ENCODE measurements around the gene PCDHGA5. TPM values are rescaled to one million over a fixed set of nuclear protein-coding genes. Genes with fewer than 3 reads are reported as not detected.
"Not testable (repeated sequence)": the region's sequence is repeated elsewhere in the genome, so short reads cannot be mapped to it uniquely, and the experiment has no call there.

Gene PCDHGA5
- 1 to 10 TPM; 1.4 to 3.1 (median 2.3) TPM for total RNA-seq
- under 1 TPM in 2 of 3 donors, not detected in 1; 0.04 to 0.22 TPM for polyA plus RNA-seq
- long read RNA-seq, donor 1, result 0 reads
- long read RNA-seq, donor 2, result 0 reads

DNA sequence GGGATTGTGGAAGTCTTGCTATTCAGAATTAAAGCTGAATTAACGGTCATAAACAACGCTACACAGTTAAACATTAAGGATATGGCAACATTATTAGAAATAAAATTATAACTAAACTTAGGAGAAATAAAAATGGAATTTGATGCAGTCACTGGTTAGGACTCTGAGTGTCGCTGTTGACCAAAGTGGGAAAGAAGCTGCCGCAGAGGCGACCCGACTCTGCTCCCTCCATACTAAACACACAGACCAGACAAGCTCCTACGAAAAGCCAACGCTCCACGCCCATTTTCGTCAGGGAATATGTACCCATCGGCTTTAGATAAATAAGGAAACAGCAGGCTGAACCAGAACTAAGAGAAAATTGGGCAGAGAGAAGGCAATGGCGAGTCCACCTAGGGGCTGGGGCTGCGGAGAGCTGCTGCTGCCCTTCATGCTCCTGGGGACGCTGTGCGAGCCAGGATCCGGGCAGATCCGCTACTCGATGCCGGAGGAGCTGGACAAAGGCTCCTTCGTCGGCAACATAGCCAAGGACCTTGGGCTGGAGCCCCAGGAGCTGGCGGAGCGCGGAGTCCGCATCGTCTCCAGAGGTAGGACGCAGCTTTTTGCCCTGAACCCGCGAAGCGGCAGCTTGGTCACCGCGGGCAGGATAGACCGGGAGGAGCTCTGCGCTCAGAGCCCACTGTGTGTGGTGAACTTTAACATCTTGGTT lies at the start of gene PCDHGA5:
PCDHGA5 (plus strand) TSS at position 211 of the 709 bp plus-strand sequence; CDS start at position 380, 169 bp downstream.
- no peak for DNase-seq
- Histone ChIP-seq H3K9me3 (peaks cover 0 to 100% (median 95%) of the 10 kb centered on the region in 8 donors), H3K27ac (no peak within 1 kb of the TSS)

DNA sequence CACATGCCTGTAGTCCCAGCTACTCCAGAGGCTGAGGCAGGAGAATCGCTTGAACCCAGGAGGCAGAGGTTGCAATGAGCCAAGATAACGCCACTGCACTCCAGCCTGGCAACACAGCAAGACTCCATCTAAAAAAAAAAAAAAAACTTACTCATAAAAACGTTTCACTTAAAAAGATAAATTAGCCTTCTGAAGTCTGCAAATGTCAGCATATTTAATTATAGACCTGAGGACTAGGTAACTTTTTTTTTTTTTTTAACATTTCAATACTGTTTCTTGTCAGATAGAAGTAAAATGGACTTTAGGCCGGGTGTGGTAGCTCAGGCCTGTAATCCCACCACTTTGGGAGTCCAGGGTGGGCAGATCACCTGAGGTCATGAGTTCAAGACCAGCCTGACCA lies 47.0 kb upstream of the PCDHGA5 start:
- peaks cover 54 to 94% (median 92%) of the 10 kb centered on the region in 8 donors for H3K9me3 ChIP-seq
- WGBS, 5 donors, result 89 to 97% (median 91%) methylated on average over 4 of the region's 4 CpGs
- H3K27ac ChIP-seq; DNase-seq; H3K4me3 ChIP-seq; H3K27me3 ChIP-seq (replicated peaks in 1 of 7); intact Hi-C loops (cut with DNase I; ENCODE audit: low total_unique reads): not testable (repeated sequence)
- H3K4me1 ChIP-seq, result peaks cover 4 to 22% (median 11%) of the 10 kb centered on the region in 6 donors
- H3K36me3 ChIP-seq, result peaks cover 9 to 81% (median 38%) of the 10 kb centered on the region in 6 donors

More for the DNA sequence above, at the start of gene PCDHGA5:
- peaks cover 0 to 95% (median 30%) of the 10 kb centered on the region in 7 donors for H3K27me3 ChIP-seq (replicated peaks in 1 of 7)
- H3K36me3 ChIP-seq, result peaks cover 0 to 7% (median 0%) of the 10 kb centered on the region in 6 donors
- peak within 1 kb of the TSS in 1 of 8 donors; percentile 22 for H3K4me3 ChIP-seq
- no peak for TF ChIP-seq POLR2A (IDR thresholded peaks at IDR 0.05)
- TF ChIP-seq, protein P1, sequence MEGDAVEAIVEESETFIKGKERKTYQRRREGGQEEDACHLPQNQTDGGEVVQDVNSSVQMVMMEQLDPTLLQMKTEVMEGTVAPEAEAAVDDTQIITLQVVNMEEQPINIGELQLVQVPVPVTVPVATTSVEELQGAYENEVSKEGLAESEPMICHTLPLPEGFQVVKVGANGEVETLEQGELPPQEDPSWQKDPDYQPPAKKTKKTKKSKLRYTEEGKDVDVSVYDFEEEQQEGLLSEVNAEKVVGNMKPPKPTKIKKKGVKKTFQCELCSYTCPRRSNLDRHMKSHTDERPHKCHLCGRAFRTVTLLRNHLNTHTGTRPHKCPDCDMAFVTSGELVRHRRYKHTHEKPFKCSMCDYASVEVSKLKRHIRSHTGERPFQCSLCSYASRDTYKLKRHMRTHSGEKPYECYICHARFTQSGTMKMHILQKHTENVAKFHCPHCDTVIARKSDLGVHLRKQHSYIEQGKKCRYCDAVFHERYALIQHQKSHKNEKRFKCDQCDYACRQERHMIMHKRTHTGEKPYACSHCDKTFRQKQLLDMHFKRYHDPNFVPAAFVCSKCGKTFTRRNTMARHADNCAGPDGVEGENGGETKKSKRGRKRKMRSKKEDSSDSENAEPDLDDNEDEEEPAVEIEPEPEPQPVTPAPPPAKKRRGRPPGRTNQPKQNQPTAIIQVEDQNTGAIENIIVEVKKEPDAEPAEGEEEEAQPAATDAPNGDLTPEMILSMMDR (IDR thresholded peaks at IDR 0.05 in 8 of 11, conservative IDR thresholded peaks at IDR 0.05 in 3 of 11), result no peak
- TF ChIP-seq POLR2AphosphoS5 (IDR thresholded peaks at IDR 0.05), result no peak
- no peaks in the 10 kb centered on the region for H3K4me1 ChIP-seq
- intact Hi-C loops (cut with DNase I; ENCODE audit: low total_unique reads), result no loop called here
- 23 to 33% (median 27%) methylated on average over 34 of the region's 34 CpGs for WGBS, 5 donors

- no peak overlapping the region for H3K27ac ChIP-seq
- H3K4me1 ChIP-seq, result peaks cover 4 to 22% (median 11%) of the 10 kb centered on the region in 6 donors
- peak overlapping the region in 2 of 8 donors; percentile 49 to 82 for H3K4me3 ChIP-seq
- H3K36me3 ChIP-seq, result peaks cover 9 to 58% (median 38%) of the 10 kb centered on the region in 6 donors
- no peaks in the 10 kb centered on the region for H3K27me3 ChIP-seq (replicated peaks in 1 of 7)
- 95 to 99% (median 98%) methylated on average over 6 of the region's 6 CpGs for WGBS, 5 donors
- no peak for DNase-seq
- H3K9me3 ChIP-seq, result peaks cover 43 to 94% (median 92%) of the 10 kb centered on the region in 8 donors
- no peak for TF ChIP-seq POLR2A (IDR thresholded peaks at IDR 0.05)
- TF ChIP-seq, protein P1 (IDR thresholded peaks at IDR 0.05 in 8 of 11, conservative IDR thresholded peaks at IDR 0.05 in 3 of 11), result no peak
- no peak for TF ChIP-seq POLR2AphosphoS5 (IDR thresholded peaks at IDR 0.05)
- intact Hi-C loops (cut with DNase I; ENCODE audit: low total_unique reads), result no loop called here
Measured at GRCh38 chr5:141319202-141319601, 44.8 kb upstream of the PCDHGA5 start.

GRCh38 chr5:141319699-141320098 lies 44.3 kb upstream of the PCDHGA5 start:
- peaks cover 41 to 94% (median 92%) of the 10 kb centered on the region in 8 donors for H3K9me3 ChIP-seq
- 76 to 82% (median 79%) methylated on average over 5 of the region's 5 CpGs for WGBS, 5 donors
- H3K36me3 ChIP-seq, result peaks cover 9 to 53% (median 38%) of the 10 kb centered on the region in 6 donors
- no peak for TF ChIP-seq POLR2AphosphoS5 (IDR thresholded peaks at IDR 0.05)
- TF ChIP-seq POLR2A (IDR thresholded peaks at IDR 0.05), result no peak
- TF ChIP-seq, protein P1 (IDR thresholded peaks at IDR 0.05 in 8 of 11, conservative IDR thresholded peaks at IDR 0.05 in 3 of 11), result no peak
- peak overlapping the region; percentile 49 to 82 (median 66) for H3K4me3 ChIP-seq
- intact Hi-C loops (cut with DNase I; ENCODE audit: low total_unique reads), result no loop called here
- no peaks in the 10 kb centered on the region for H3K27me3 ChIP-seq (replicated peaks in 1 of 7)
- no peak for DNase-seq
- H3K4me1 ChIP-seq, result peaks cover 4 to 22% (median 11%) of the 10 kb centered on the region in 6 donors
- peak overlapping the region in 4 of 8 donors; percentile 93 to 98 (median 96) for H3K27ac ChIP-seq

Measured in spleen (tissue), 13 donors.